Liver (tissue), 3 donors: ENCODE data around the gene MIXL1.

Source experiments
- CTCF ChIP-seq: fragments of 150-350 bp; IDR thresholded peaks from 2 replicates; pipeline ENCODE4 v1.5.1; 2017; ENCODE audit warnings: improper control_type of control experiment, low read depth, low read length; ENCODE audit not compliant: missing input control
- FOXA1 ChIP-seq: IDR thresholded peaks from 2 replicates; pipeline ENCODE4 v1.6.1; 2016; ENCODE audit warnings: antibody characterized with exemption
- FOXA2 ChIP-seq: IDR thresholded peaks from 2 replicates; pipeline ENCODE4 v1.6.1; 2016; ENCODE audit warnings: antibody characterized with exemption
- GABPA ChIP-seq, 2 donors: IDR thresholded peaks in 1 of 2; conservative IDR thresholded peaks in 1 of 2; 2 replicates each; pipeline ENCODE4 v1.6.1; 2016; ENCODE audit warnings: antibody characterized with exemption in 2 of 2, mild to moderate bottlenecking in 1 of 2, moderate library complexity in 1 of 2
- HNF4A ChIP-seq, 2 donors: conservative IDR thresholded peaks; 2 replicates each; pipeline ENCODE4 v1.6.1; 2016; ENCODE audit warnings: antibody characterized with exemption in 2 of 2, mild to moderate bottlenecking in 2 of 2
- JUND ChIP-seq, 2 donors: IDR thresholded peaks; 2 replicates each; pipeline ENCODE4 v1.6.1; 2016; ENCODE audit warnings: antibody characterized with exemption in 2 of 2
- MAX ChIP-seq: IDR thresholded peaks from 2 replicates; pipeline ENCODE4 v1.6.1; 2016; ENCODE audit warnings: antibody characterized with exemption
- RAD21 ChIP-seq, 2 donors: IDR thresholded peaks; 2 replicates each; pipeline ENCODE4 v1.6.1; 2016; ENCODE audit warnings: antibody characterized with exemption in 2 of 2, mild to moderate bottlenecking in 2 of 2
- REST ChIP-seq: IDR thresholded peaks from 2 replicates; pipeline ENCODE4 v1.6.1; 2016; ENCODE audit warnings: antibody characterized with exemption, mild to moderate bottlenecking
- SP1 ChIP-seq: IDR thresholded peaks from 2 replicates; pipeline ENCODE4 v1.6.1; 2018; ENCODE audit warnings: antibody characterized with exemption, mild to moderate bottlenecking
- TAF1 ChIP-seq: conservative IDR thresholded peaks from 2 replicates; pipeline ENCODE4 v1.6.1; 2016; ENCODE audit warnings: antibody characterized with exemption, mild to moderate bottlenecking
- YY1 ChIP-seq: IDR thresholded peaks from 2 replicates; pipeline ENCODE4 v1.6.1; 2016; ENCODE audit warnings: antibody characterized with exemption, mild to moderate bottlenecking
- TF ChIP-seq, protein P1 (sequence below): IDR thresholded peaks from 2 replicates; pipeline ENCODE4 v1.6.1; 2016; ENCODE audit warnings: antibody characterized with exemption
- TF ChIP-seq, protein P2 (sequence below): IDR thresholded peaks from 2 replicates; pipeline ENCODE4 v1.6.1; 2016; ENCODE audit warnings: antibody characterized with exemption
- donor health status: healthy.
- donor health status: healthy.

- TF ChIP-seq CTCF (no peak), YY1 (no peak), GABPA (IDR thresholded peaks at IDR 0.05 in 1 of 2, conservative IDR thresholded peaks at IDR 0.05 in 1 of 2) (no peak), SP1 (no peak), REST (no peak), MAX (no peak), JUND (IDR thresholded peaks at IDR 0.05) (no peak), FOXA1 (no peak), RAD21 (IDR thresholded peaks at IDR 0.05) (no peak), TAF1 (no peak), HNF4A (conservative IDR thresholded peaks at IDR 0.05) (no peak), FOXA2 (no peak)
- TF ChIP-seq, protein P1, sequence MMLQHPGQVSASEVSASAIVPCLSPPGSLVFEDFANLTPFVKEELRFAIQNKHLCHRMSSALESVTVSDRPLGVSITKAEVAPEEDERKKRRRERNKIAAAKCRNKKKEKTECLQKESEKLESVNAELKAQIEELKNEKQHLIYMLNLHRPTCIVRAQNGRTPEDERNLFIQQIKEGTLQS: no peak
- TF ChIP-seq, protein P2, sequence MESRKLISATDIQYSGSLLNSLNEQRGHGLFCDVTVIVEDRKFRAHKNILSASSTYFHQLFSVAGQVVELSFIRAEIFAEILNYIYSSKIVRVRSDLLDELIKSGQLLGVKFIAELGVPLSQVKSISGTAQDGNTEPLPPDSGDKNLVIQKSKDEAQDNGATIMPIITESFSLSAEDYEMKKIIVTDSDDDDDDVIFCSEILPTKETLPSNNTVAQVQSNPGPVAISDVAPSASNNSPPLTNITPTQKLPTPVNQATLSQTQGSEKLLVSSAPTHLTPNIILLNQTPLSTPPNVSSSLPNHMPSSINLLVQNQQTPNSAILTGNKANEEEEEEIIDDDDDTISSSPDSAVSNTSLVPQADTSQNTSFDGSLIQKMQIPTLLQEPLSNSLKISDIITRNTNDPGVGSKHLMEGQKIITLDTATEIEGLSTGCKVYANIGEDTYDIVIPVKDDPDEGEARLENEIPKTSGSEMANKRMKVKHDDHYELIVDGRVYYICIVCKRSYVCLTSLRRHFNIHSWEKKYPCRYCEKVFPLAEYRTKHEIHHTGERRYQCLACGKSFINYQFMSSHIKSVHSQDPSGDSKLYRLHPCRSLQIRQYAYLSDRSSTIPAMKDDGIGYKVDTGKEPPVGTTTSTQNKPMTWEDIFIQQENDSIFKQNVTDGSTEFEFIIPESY: no peak
Measured at GRCh38 chr1:226236826-226237225, 13.4 kb downstream of the MIXL1 start.
